HEK293 (cell line): Measurements from ENCODE around the gene PLCB1.

Experiments used
- PRDM1 ChIP-seq: fragments of 450-650 bp; formaldehyde crosslinking; IDR thresholded peaks from 2 replicates; pipeline ENCODE4; 2016; ENCODE audit warnings: missing biosample characterization, missing genetic modification characterization
- ZEB2 ChIP-seq: fragments of 450-650 bp; formaldehyde crosslinking; IDR thresholded peaks from 2 replicates; pipeline ENCODE4 v1.5.1; 2016; ENCODE audit warnings: missing biosample characterization, missing genetic modification characterization
- ZNF23 ChIP-seq: fragments of 450-650 bp; formaldehyde crosslinking; IDR thresholded peaks from 2 replicates; pipeline ENCODE4 v1.5.1; 2016; ENCODE audit warnings: missing biosample characterization, missing genetic modification characterization, borderline replicate concordance
- ZNF24 ChIP-seq: fragments of 450-650 bp; formaldehyde crosslinking; IDR thresholded peaks from 2 replicates; pipeline ENCODE4 v1.5.1; 2016; ENCODE audit warnings: missing biosample characterization, missing genetic modification characterization
- ZNF274 ChIP-seq, 2 experiments: fragments of 200-500 bp in 1 of 2; fragments of 450-650 bp in 1 of 2; sonication (Bioruptor generic) in 1 of 2; formaldehyde crosslinking in 1 of 2; IDR thresholded peaks; 2 replicates each; pipeline versions ENCODE4 v1.5.1 to v1.6.1; 2014 to 2016; ENCODE audit warnings: borderline replicate concordance in 1 of 2, inconsistent platforms in 1 of 2, low read length in 1 of 2, missing biosample characterization in 1 of 2, missing genetic modification characterization in 1 of 2
- ZNF521 ChIP-seq: fragments of 450-650 bp; formaldehyde crosslinking; IDR thresholded peaks from 2 replicates; pipeline ENCODE4 v1.5.1; 2017; ENCODE audit warnings: missing biosample characterization, mild to moderate bottlenecking, missing genetic modification characterization
- ZNF544 ChIP-seq: fragments of 450-650 bp; formaldehyde crosslinking; IDR thresholded peaks from 2 replicates; pipeline ENCODE4 v1.5.0; 2017; ENCODE audit warnings: missing biosample characterization, missing genetic modification characterization
- TF ChIP-seq, protein P1 (sequence below): fragments of 450-650 bp; formaldehyde crosslinking; IDR thresholded peaks from 2 replicates; pipeline ENCODE4 v1.5.1; 2016; ENCODE audit warnings: missing biosample characterization, missing genetic modification characterization
- TF ChIP-seq, protein P2 (sequence below): fragments of 450-650 bp; formaldehyde crosslinking; IDR thresholded peaks from 2 replicates; pipeline ENCODE4 v1.5.1; 2016; ENCODE audit warnings: missing biosample characterization, missing genetic modification characterization, low read depth
- TF ChIP-seq, protein P3 (sequence below): fragments of 450-650 bp; formaldehyde crosslinking; IDR thresholded peaks from 2 replicates; pipeline ENCODE4 v1.5.1; 2016; ENCODE audit warnings: missing biosample characterization, missing genetic modification characterization, low read depth
- TF ChIP-seq, protein P4 (sequence below): fragments of 450-650 bp; formaldehyde crosslinking; IDR thresholded peaks from 2 replicates; pipeline ENCODE4 v1.5.1; 2016; ENCODE audit warnings: missing biosample characterization, missing genetic modification characterization
- TF ChIP-seq, protein P5 (sequence below): fragments of 450-650 bp; formaldehyde crosslinking; IDR thresholded peaks from 2 replicates; pipeline ENCODE4 v1.5.1; 2016; ENCODE audit warnings: missing biosample characterization, missing genetic modification characterization

DNA sequence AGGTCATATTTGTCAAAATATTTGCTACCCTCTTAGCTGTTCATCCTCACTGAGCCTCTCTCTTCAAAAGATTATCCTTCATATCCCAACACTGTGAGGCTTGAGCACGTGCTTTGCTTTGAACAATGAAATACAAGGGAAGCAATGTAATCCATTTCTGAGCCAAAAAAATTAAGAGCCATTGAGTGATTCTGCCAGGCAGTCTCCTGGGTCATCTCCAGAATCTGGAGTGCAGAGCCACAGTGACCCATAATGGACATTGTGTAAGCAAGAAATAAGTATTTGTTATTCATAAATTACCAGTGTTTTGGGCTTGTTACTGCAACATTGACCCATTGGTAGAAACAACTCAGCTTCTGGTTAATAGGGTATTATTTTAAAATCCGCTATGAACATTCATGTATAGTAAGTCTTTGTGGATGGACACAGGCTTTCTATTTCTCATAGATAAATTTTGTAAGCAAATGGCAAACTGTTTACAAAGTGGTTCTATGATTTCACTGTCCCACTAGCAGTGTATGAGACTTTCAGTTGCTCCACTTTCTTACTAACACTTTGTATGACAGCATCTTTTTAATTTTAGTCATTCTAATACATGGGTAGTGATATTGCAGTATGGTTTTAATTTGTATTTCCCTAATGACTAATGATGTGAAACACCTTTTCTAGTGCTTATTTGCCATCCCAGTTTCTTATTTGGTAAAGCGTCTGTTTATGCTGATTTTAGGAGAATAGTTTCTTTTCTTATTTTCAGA lies 358.2 kb downstream of the PLCB1 start:
- TF ChIP-seq, protein P1, sequence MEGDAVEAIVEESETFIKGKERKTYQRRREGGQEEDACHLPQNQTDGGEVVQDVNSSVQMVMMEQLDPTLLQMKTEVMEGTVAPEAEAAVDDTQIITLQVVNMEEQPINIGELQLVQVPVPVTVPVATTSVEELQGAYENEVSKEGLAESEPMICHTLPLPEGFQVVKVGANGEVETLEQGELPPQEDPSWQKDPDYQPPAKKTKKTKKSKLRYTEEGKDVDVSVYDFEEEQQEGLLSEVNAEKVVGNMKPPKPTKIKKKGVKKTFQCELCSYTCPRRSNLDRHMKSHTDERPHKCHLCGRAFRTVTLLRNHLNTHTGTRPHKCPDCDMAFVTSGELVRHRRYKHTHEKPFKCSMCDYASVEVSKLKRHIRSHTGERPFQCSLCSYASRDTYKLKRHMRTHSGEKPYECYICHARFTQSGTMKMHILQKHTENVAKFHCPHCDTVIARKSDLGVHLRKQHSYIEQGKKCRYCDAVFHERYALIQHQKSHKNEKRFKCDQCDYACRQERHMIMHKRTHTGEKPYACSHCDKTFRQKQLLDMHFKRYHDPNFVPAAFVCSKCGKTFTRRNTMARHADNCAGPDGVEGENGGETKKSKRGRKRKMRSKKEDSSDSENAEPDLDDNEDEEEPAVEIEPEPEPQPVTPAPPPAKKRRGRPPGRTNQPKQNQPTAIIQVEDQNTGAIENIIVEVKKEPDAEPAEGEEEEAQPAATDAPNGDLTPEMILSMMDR (tag by site-specific recombination): no peak
- TF ChIP-seq ZNF23 (tag by site-specific recombination) (no peak), ZNF274 (IDR thresholded peaks at IDR 0.05; ENCODE audit: low read length) (no peak), ZNF274 (tag by site-specific recombination; IDR thresholded peaks at IDR 0.05; ENCODE audit: borderline replicate concordance) (no peak), ZEB2 (no peak), ZNF521 (tag by site-specific recombination) (no peak), ZNF24 (tag by site-specific recombination) (no peak), PRDM1 (no peak), ZNF544 (tag by site-specific recombination) (no peak)
- TF ChIP-seq, protein P2, sequence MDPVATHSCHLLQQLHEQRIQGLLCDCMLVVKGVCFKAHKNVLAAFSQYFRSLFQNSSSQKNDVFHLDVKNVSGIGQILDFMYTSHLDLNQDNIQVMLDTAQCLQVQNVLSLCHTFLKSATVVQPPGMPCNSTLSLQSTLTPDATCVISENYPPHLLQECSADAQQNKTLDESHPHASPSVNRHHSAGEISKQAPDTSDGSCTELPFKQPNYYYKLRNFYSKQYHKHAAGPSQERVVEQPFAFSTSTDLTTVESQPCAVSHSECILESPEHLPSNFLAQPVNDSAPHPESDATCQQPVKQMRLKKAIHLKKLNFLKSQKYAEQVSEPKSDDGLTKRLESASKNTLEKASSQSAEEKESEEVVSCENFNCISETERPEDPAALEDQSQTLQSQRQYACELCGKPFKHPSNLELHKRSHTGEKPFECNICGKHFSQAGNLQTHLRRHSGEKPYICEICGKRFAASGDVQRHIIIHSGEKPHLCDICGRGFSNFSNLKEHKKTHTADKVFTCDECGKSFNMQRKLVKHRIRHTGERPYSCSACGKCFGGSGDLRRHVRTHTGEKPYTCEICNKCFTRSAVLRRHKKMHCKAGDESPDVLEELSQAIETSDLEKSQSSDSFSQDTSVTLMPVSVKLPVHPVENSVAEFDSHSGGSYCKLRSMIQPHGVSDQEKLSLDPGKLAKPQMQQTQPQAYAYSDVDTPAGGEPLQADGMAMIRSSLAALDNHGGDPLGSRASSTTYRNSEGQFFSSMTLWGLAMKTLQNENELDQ (tag by site-specific recombination): no peak
- TF ChIP-seq, protein P3, sequence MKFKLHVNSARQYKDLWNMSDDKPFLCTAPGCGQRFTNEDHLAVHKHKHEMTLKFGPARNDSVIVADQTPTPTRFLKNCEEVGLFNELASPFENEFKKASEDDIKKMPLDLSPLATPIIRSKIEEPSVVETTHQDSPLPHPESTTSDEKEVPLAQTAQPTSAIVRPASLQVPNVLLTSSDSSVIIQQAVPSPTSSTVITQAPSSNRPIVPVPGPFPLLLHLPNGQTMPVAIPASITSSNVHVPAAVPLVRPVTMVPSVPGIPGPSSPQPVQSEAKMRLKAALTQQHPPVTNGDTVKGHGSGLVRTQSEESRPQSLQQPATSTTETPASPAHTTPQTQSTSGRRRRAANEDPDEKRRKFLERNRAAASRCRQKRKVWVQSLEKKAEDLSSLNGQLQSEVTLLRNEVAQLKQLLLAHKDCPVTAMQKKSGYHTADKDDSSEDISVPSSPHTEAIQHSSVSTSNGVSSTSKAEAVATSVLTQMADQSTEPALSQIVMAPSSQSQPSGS (tag by site-specific recombination): no peak
- TF ChIP-seq, protein P4, sequence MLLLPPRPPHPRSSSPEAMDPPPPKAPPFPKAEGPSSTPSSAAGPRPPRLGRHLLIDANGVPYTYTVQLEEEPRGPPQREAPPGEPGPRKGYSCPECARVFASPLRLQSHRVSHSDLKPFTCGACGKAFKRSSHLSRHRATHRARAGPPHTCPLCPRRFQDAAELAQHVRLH (tag by site-specific recombination): no peak
- TF ChIP-seq, protein P5, sequence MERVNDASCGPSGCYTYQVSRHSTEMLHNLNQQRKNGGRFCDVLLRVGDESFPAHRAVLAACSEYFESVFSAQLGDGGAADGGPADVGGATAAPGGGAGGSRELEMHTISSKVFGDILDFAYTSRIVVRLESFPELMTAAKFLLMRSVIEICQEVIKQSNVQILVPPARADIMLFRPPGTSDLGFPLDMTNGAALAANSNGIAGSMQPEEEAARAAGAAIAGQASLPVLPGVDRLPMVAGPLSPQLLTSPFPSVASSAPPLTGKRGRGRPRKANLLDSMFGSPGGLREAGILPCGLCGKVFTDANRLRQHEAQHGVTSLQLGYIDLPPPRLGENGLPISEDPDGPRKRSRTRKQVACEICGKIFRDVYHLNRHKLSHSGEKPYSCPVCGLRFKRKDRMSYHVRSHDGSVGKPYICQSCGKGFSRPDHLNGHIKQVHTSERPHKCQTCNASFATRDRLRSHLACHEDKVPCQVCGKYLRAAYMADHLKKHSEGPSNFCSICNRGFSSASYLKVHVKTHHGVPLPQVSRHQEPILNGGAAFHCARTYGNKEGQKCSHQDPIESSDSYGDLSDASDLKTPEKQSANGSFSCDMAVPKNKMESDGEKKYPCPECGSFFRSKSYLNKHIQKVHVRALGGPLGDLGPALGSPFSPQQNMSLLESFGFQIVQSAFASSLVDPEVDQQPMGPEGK (tag by site-specific recombination): no peak
